Gastroesophageal sphincter (tissue), 4 donors: ENCODE results near the gene TRAPPC1. TPM values are rescaled to one million over a fixed set of nuclear protein-coding genes. Genes with fewer than 3 reads are reported as not detected.

ENCODE experiments used
- ATAC-seq: fragments of 150-250 bp; one replicate; pipeline ENCODE4 v1.9.1; 2016; ENCODE audit warnings: mild to moderate bottlenecking, moderate library complexity
- H3K27ac ChIP-seq, 4 donors: fragments of 200-600 bp; sonication (generic) in 3 of 4; 1 replicate in 3 of 4; 2 replicates in 1 of 4; pipeline ENCODE4 v1.5.1; 2016 to 2019
- H3K27me3 ChIP-seq: fragments of 200-600 bp; sonication (generic); one replicate; pipeline ENCODE4 v1.5.1; 2019
- H3K36me3 ChIP-seq, 2 donors: fragments of 200-600 bp; sonication (generic); one replicate each; pipeline ENCODE4 v1.5.1; 2019; ENCODE audit warnings: control low read depth in 1 of 2
- H3K4me1 ChIP-seq, 3 donors: fragments of 200-600 bp; sonication (generic); 1 replicate in 2 of 3; 2 replicates in 1 of 3; pipeline ENCODE4 v1.5.1; 2016 to 2019; ENCODE audit warnings: control low read depth in 2 of 3
- H3K4me3 ChIP-seq, 2 donors: fragments of 200-600 bp; sonication (generic); one replicate each; pipeline ENCODE4 v1.5.1; 2019; ENCODE audit warnings: mild to moderate bottlenecking in 1 of 2, moderate library complexity in 1 of 2
- H3K9me3 ChIP-seq, 3 donors: fragments of 200-600 bp; sonication (generic); one replicate each; pipeline ENCODE4 v1.5.1; 2017 to 2019; ENCODE audit warnings: control low read depth in 2 of 3
- CTCF ChIP-seq, 4 experiments: fragments of 200-600 bp in 2 of 4; fragments of 450-650 bp in 2 of 4; sonication (generic) in 1 of 4; IDR thresholded peaks; one replicate each; pipeline ENCODE4 v1.5.1; 2017 to 2019; ENCODE audit warnings: antibody characterized with exemption in 4 of 4, mild to moderate bottlenecking in 2 of 4, moderate library complexity in 2 of 4
- EP300 ChIP-seq: sonication (generic); formaldehyde crosslinking; IDR thresholded peaks from one replicate; pipeline ENCODE4 v1.6.1; 2017; ENCODE audit warnings: antibody characterized with exemption, mild to moderate bottlenecking
- POLR2A ChIP-seq, 2 donors: fragments of 450-650 bp; IDR thresholded peaks; one replicate each; pipeline ENCODE4 v1.6.1; 2017; ENCODE audit warnings: antibody characterized with exemption in 2 of 2, mild to moderate bottlenecking in 2 of 2, moderate library complexity in 1 of 2
- POLR2AphosphoS5 ChIP-seq: sonication (generic); formaldehyde crosslinking; IDR thresholded peaks from one replicate; pipeline ENCODE4 v1.6.1; 2017; ENCODE audit warnings: antibody characterized with exemption
- WGBS, 2 donors: methylation state at CpG; one replicate each; pipeline ENCODE4 v1.1.5; 2018; ENCODE audit warnings: low coverage in 1 of 2; 5-methylcytosine and 5-hydroxymethylcytosine counted together
- total RNA-seq, 4 donors: library from RNA; depleted of rRNA; stranded (reverse); fragments of >200 nt; gene quantifications; one replicate each; pipeline ENCODE4 v1.1.0, GENCODE V29; 2016

TRAPPC1 gene
- total RNA-seq, 4 donors from 2014 or later = 20.9 to 44.2 (median 29.0) TPM

DNA sequence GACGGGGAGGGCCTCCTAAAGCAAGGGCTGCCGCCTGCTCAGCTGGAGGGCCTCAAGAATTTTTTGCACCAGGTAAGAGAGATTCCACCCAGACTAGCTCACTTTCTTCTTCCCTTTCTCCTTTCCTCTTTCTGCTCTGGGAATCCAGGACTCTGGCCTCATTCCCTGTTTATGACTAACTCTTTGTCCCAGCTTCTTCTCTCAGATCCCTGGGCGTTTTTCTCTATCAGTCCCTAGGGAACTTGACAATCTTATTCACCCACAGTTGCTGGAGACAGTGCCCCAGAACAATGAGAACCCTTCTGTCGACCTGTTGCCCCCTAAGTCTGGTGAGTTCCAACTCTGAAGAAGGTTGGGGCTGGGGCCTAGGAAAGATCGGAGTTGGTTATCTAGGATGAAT lies 15.9 kb upstream of the TRAPPC1 start:
- no peak for ATAC-seq
- Histone ChIP-seq H3K4me3 (no peak overlapping the region), H3K4me1 (peaks cover 0 to 17% (median 0%) of the 10 kb centered on the region in 3 donors), H3K9me3 (no peaks in the 10 kb centered on the region), H3K27ac (no peak overlapping the region), H3K27me3 (no peaks in the 10 kb centered on the region), H3K36me3 (peaks cover 0 to 67% of the 10 kb centered on the region in 2 donors)
- 50 to 88% methylated on average over 1 to 5 of the region's 5 CpGs for WGBS, 2 donors
- TF ChIP-seq POLR2A (IDR thresholded peaks at IDR 0.05) (no peak), POLR2AphosphoS5 (no peak), CTCF (IDR thresholded peaks at IDR 0.05) (no peak), EP300 (no peak)

GRCh38 chr17:7946441-7946840 lies 14.7 kb upstream of the TRAPPC1 start:
- Histone ChIP-seq H3K9me3 (no peaks in the 10 kb centered on the region), H3K4me3 (no peak overlapping the region), H3K27ac (no peak overlapping the region), H3K27me3 (no peaks in the 10 kb centered on the region), H3K36me3 (peaks cover 0 to 78% of the 10 kb centered on the region in 2 donors), H3K4me1 (peaks cover 0 to 5% (median 0%) of the 10 kb centered on the region in 3 donors)
- no peak for ATAC-seq
- TF ChIP-seq POLR2AphosphoS5 (no peak), POLR2A (IDR thresholded peaks at IDR 0.05) (no peak), EP300 (no peak), CTCF (IDR thresholded peaks at IDR 0.05) (no peak)
- WGBS, 2 donors = 75% methylated on average over 5 of the region's 5 CpGs; no CpG with 5 or more reads in 1 of the 2 donors

DNA sequence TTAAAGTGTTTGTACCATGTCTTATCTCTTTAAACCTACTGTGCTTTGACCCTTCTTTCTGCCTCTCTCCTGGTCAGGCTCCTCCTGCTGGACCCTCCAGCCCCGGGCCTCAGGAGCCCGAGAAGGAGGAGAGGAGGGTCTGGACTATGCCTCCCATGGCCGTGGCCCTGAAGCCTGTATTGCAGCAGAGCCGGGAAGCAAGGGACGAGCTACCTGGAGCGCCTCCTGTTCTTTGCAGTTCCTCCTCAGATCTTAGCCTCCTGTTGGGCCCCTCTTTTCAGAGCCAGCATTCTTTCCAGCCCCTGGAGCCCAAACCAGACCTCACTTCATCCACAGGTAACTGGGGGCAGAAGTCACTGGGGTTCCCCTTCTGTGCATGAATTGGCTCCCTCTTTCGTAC lies 13.9 kb upstream of the TRAPPC1 start:
- H3K4me1 ChIP-seq = no peaks in the 10 kb centered on the region
- WGBS, 2 donors = 100% methylated on average over 1 of the region's 7 CpGs
- H3K27me3 ChIP-seq = no peaks in the 10 kb centered on the region
- peaks cover 0 to 86% of the 10 kb centered on the region in 2 donors for H3K36me3 ChIP-seq
- no peak overlapping the region for H3K27ac ChIP-seq
- H3K9me3 ChIP-seq = no peaks in the 10 kb centered on the region
- no peak for ATAC-seq
- TF ChIP-seq POLR2A (IDR thresholded peaks at IDR 0.05) (no peak), CTCF (IDR thresholded peaks at IDR 0.05) (no peak), POLR2AphosphoS5 (no peak)
- no peak overlapping the region for H3K4me3 ChIP-seq

DNA sequence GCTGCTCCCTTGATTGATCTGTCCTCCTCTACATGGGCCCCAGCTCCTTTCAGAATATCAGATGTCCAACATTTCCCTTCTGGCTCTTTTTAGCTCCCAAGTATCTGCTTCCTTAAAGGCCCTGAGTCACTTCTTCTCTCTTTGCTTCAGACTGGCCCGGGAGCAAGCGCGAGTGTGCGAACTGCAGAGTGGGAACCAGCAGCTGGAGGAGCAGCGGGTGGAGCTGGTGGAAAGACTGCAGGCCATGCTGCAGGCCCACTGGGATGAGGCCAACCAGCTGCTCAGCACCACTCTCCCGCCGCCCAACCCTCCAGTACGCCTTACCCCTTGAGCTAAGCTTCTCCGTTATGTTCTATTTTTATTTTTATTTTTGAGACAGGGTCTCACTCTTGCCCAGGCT lies 12.6 kb upstream of the TRAPPC1 start:
- Histone ChIP-seq H3K27me3 (no peaks in the 10 kb centered on the region), H3K4me1 (no peaks in the 10 kb centered on the region), H3K36me3 (peaks cover 0 to 97% of the 10 kb centered on the region in 2 donors), H3K9me3 (no peaks in the 10 kb centered on the region), H3K27ac (no peak overlapping the region), H3K4me3 (no peak overlapping the region)
- no peak for TF ChIP-seq POLR2A (IDR thresholded peaks at IDR 0.05)
- no peak for TF ChIP-seq POLR2AphosphoS5
- WGBS, 2 donors = 84 to 92% methylated on average over 4 to 9 of the region's 9 CpGs
- ATAC-seq = no peak

GRCh38 chr17:7943291-7943690 lies 11.5 kb upstream of the TRAPPC1 start:
- 78 to 87% methylated on average over 4 to 5 of the region's 13 CpGs for WGBS, 2 donors
- no peak for TF ChIP-seq CTCF (IDR thresholded peaks at IDR 0.05)
- no peak for TF ChIP-seq POLR2AphosphoS5
- TF ChIP-seq EP300 = no peak
- TF ChIP-seq POLR2A (IDR thresholded peaks at IDR 0.05) = no peak
- Histone ChIP-seq H3K27ac (no peak overlapping the region), H3K4me1 (no peaks in the 10 kb centered on the region), H3K9me3 (no peaks in the 10 kb centered on the region), H3K4me3 (no peak overlapping the region), H3K27me3 (no peaks in the 10 kb centered on the region), H3K36me3 (peaks cover 0 to 97% of the 10 kb centered on the region in 2 donors)
- ATAC-seq = no peak
